Calu3 (cell line): Measurements from ENCODE around the gene NR2C1. TPM values are rescaled to one million over a fixed set of nuclear protein-coding genes. Genes with fewer than 3 reads are reported as not detected.

Experiments
- BruUV-seq: library from RNA; stranded (reverse); fragments of 400-500 nt; replicated peaks from 2 replicates; lab custom pipeline; 2021; lab: Mats Ljungman, UMichigan
- CTCF ChIA-PET: fragments of 300-600 bp; sonication (Branson Sonifier 250); formaldehyde crosslinking; loops from one replicate; lab custom pipeline; 2022; ENCODE audit warnings: antibody characterized with exemption; lab: Charles Lee
- DNase-seq: peaks from one replicate; pipeline ENCODE4 v3.0.0; 2022
- H3K27ac Mint-ChIP-seq: one replicate; pipeline ENCODE4 v1.8.0; 2022; ENCODE audit warnings: mixed read lengths; ENCODE audit not compliant: unreplicated experiment
- H3K27me3 Mint-ChIP-seq: one replicate; pipeline ENCODE4 v1.8.0; 2022; ENCODE audit warnings: mixed read lengths; ENCODE audit not compliant: unreplicated experiment
- H3K36me3 Mint-ChIP-seq: one replicate; pipeline ENCODE4 v1.8.0; 2022; ENCODE audit warnings: mild to moderate bottlenecking, moderate library complexity, mixed read lengths; ENCODE audit not compliant: insufficient read depth, unreplicated experiment
- H3K4me1 Mint-ChIP-seq: one replicate; pipeline ENCODE4 v1.8.0; 2022; ENCODE audit warnings: mild to moderate bottlenecking, low read depth, mixed read lengths; ENCODE audit not compliant: unreplicated experiment
- H3K4me3 Mint-ChIP-seq: one replicate; pipeline ENCODE4 v1.8.0; 2022; ENCODE audit warnings: mild to moderate bottlenecking, low read depth, moderate library complexity, mixed read lengths; ENCODE audit not compliant: unreplicated experiment
- H3K9me3 Mint-ChIP-seq: one replicate; pipeline ENCODE4 v1.8.0; 2022; ENCODE audit warnings: low read depth, mixed read lengths; ENCODE audit not compliant: unreplicated experiment
- CTCF ChIP-seq: fragments of 200-600 bp; IDR thresholded peaks from one replicate; pipeline ENCODE4 v1.8.0; 2022; ENCODE audit warnings: antibody characterized with exemption; ENCODE audit not compliant: unreplicated experiment
- intact Hi-C: fragments of 100-400 bp; cut with micrococcal nuclease; formaldehyde crosslinking; loops from one replicate; pipeline ENCODE4 v1.10.0; 2022; ENCODE audit not compliant: unreplicated experiment
- total RNA-seq: library from RNA; stranded (reverse); gene quantifications from 2 replicates; pipeline ENCODE4 v1.2.3, GENCODE V29; 2022

NR2C1 gene
- total RNA-seq, 1 experiment from 2014 or later: 50.3 TPM

- BruUV-seq: no TSS peak
- peak overlapping the region; percentile 6 for H3K27ac Mint-ChIP-seq
- no peak for DNase-seq
- intact Hi-C loops: no loop called here
- H3K4me1 Mint-ChIP-seq: peaks cover 8% of the 10 kb centered on the region
- H3K27me3 Mint-ChIP-seq: no peaks in the 10 kb centered on the region
- H3K36me3 Mint-ChIP-seq: no peaks in the 10 kb centered on the region
- CTCF ChIA-PET: interaction anchor here (0.7 kb wide), 1 partner anchor 120 kb away, joined by 3 read pairs; no protein-coding TSS in a partner anchor
- H3K4me3 Mint-ChIP-seq: no peak overlapping the region
- H3K9me3 Mint-ChIP-seq: no peaks in the 10 kb centered on the region
- TF ChIP-seq CTCF: no peak
Observed at GRCh38 chr12:94982456-94982855, 91.0 kb downstream of the NR2C1 start.

- CTCF ChIA-PET: no interaction called here
- Mint-ChIP-seq H3K27me3 (no peaks in the 10 kb centered on the region), H3K27ac (no peak overlapping the region), H3K4me3 (no peak overlapping the region), H3K4me1 (peaks cover 8% of the 10 kb centered on the region), H3K36me3 (no peaks in the 10 kb centered on the region), H3K9me3 (no peaks in the 10 kb centered on the region)
- TF ChIP-seq CTCF: no peak
- no peak for DNase-seq
- BruUV-seq: no TSS peak
- intact Hi-C loops: no loop called here
Observed at GRCh38 chr12:94980577-94980976, 92.8 kb downstream of the NR2C1 start.

GRCh38 chr12:94979941-94980340 lies 93.5 kb downstream of the NR2C1 start:
- Mint-ChIP-seq H3K27me3 (no peaks in the 10 kb centered on the region), H3K4me1 (peaks cover 8% of the 10 kb centered on the region), H3K9me3 (no peaks in the 10 kb centered on the region), H3K36me3 (no peaks in the 10 kb centered on the region), H3K27ac (no peak overlapping the region), H3K4me3 (no peak overlapping the region)
- CTCF ChIA-PET: no interaction called here
- no peak for DNase-seq
- TF ChIP-seq CTCF: no peak
- intact Hi-C loops: no loop called here
- BruUV-seq: no TSS peak

GRCh38 chr12:94977766-94978468 lies 95.5 kb downstream of the NR2C1 start:
- no peak for DNase-seq
- no peaks in the 10 kb centered on the region for H3K9me3 Mint-ChIP-seq
- peaks cover 8% of the 10 kb centered on the region for H3K4me1 Mint-ChIP-seq
- intact Hi-C loops: no loop called here
- no TSS peak for BruUV-seq
- no peak for TF ChIP-seq CTCF
- H3K27me3 Mint-ChIP-seq: no peaks in the 10 kb centered on the region
- H3K36me3 Mint-ChIP-seq: no peaks in the 10 kb centered on the region
- CTCF ChIA-PET: no interaction called here
- H3K27ac Mint-ChIP-seq: no peak overlapping the region
- no peak overlapping the region for H3K4me3 Mint-ChIP-seq
